Activated effector memory CD4-positive, alpha-beta T cell treated with Interleukin-2 at 50 U/mL for 16 hours (primary cell): ENCODE data around the gene MPDU1.
A peak's percentile ranks its signal among the peaks of the same experiment; 100 is the strongest.

Experiments
- DNase-seq: peaks from one replicate; pipeline ENCODE4 v3.0.0-alpha.2; 2020

The MPDU1 gene

DNA sequence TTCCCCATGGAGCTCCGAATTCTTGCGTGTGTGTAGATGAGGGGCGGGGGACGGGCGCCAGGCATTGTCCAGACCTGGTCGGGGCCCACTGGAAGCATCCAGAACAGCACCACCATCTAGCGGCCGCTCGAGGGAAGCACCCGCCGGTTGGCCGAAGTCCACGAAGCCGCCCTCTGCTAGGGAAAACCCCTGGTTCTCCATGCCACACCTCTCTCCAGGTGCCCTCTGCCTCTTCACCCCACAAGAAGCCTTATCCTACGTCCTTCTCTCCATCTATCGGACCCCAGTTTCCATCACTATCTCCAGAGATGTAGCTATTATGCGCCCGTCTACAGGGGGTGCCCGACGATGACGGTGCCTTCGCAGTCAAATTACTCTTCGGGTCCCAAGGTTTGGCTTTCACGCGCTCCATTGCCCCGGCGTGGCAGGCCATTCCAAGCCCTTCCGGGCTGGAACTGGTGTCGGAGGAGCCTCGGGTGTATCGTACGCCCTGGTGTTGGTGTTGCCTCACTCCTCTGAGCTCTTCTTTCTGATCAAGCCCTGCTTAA is 22.6 kb upstream of the MPDU1 start:
- peak; percentile 75 for DNase-seq

DNA sequence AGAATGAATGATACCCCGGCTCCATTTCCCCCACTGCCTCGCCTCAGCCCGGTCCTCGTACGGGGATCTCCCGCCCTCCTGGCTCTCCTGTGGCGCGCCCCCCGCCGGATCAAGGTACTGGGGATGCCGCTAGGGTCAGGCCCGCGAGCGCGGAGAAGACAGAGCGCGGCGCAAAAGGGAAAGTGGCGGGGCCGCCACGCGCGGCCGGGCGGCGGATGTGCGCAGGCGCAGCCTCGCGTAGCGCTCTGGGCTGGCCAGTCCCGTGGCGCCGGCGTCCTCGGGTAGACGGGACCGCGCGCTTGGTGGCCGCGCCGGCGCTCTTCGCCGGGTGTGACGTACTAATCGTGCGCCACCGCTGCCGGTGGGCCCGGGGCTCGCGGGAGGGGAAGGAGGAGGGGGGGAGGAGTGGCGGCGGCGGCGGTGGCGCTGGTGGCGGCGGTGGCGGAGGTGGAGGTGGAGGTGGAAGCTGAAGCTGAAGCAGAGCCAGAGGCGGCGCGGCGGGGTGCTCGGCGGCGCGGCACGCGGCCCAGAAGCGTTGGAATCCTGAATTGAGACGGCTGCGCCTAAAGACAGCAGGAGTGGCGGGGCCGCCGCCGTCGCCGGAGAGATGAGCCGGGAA is 22.0 kb upstream of the MPDU1 start, which contains the start of gene SENP3:
Gene SENP3 (plus strand): TSS at position 331 of the 619 bp plus-strand sequence. CDS start 1,158 bp downstream, outside the sequence.
- DNase-seq, result peak; percentile 85

DNA sequence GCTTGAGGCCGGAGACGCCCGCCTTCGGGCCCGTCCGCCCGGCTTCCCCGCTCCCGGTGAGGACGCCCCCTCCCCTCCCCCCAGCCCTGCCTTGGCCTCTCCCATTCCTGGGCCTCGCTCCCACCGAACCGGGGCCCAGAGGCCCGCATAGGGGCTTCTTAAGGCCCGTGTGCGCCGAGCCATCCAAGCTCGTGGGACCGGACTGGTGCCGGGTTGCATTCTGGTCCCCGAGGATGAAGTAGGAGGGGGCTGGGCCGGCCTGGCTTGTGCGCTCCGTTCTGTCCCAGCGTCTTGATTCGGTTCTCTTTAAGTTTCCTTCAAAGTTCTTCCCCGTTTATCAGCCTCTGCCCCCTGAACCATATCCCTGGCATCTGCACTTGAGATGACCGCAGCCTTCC is 21.4 kb upstream of the MPDU1 start:
- DNase-seq, result no peak

DNA sequence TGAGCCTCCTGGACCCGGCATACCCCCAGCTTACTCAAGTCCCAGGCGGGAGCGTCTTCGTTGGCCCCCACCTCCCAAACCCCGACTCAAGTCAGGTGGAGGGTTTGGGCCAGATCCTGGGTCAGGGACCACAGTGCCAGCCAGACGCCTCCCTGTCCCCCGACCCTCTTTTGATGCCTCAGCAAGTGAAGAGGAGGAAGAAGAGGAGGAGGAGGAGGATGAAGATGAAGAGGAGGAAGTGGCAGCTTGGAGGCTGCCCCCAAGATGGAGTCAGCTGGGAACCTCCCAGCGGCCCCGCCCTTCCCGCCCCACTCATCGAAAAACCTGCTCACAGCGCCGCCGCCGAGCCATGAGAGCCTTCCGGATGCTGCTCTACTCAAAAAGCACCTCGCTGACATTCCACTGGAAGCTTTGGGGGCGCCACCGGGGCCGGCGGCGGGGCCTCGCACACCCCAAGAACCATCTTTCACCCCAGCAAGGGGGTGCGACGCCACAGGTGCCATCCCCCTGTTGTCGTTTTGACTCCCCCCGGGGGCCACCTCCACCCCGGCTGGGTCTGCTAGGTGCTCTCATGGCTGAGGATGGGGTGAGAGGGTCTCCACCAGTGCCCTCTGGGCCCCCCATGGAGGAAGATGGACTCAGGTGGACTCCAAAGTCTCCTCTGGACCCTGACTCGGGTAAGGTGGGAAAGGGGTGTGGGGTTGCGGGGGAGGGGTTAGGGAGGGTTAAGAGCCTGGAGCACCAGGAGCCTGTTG is 20.4 kb upstream of the MPDU1 start:
- DNase-seq, result no peak

DNA sequence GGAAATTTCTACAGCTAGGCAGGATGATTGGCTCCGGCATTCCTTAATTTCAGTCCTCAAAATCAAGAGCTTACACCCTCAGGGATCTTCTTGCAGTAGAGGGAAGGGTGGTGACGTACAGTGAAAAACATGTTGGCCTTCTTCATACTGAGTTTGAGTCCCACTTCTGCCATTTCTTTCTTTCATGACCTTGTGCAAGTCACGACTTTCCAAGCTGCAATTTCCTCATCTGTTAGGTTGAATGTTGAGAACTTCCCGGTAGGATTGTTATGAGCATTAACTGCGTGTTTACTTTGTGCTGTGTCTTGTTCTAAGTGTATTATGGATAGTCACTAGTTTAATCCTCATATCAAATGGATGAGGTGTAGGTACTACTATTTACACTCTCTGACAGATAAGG is 14.1 kb upstream of the MPDU1 start:
- no peak for DNase-seq

DNA sequence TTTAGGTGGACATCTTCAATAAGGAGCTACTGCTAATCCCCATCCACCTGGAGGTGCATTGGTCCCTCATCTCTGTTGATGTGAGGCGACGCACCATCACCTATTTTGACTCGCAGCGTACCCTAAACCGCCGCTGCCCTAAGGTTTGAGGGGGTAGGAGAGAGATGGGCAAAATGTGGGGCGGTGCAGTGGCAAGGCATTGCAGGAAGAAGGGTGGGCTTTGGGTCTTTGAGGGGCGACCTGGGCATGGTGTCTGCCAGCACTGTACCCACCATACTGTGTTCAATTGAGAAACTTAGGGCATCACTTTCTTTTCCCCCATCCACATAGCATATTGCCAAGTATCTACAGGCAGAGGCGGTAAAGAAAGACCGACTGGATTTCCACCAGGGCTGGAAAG is 13.3 kb upstream of the MPDU1 start:
- no peak for DNase-seq

DNA sequence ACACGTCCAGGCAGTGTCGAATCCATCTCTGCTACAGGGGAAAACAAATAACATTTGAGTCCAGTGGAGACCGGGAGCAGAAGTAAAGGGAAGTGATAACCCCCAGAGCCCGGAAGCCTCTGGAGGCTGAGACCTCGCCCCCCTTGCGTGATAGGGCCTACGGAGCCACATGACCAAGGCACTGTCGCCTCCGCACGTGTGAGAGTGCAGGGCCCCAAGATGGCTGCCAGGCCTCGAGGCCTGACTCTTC is 11.4 kb upstream of the MPDU1 start:
- DNase-seq, result no peak

DNA sequence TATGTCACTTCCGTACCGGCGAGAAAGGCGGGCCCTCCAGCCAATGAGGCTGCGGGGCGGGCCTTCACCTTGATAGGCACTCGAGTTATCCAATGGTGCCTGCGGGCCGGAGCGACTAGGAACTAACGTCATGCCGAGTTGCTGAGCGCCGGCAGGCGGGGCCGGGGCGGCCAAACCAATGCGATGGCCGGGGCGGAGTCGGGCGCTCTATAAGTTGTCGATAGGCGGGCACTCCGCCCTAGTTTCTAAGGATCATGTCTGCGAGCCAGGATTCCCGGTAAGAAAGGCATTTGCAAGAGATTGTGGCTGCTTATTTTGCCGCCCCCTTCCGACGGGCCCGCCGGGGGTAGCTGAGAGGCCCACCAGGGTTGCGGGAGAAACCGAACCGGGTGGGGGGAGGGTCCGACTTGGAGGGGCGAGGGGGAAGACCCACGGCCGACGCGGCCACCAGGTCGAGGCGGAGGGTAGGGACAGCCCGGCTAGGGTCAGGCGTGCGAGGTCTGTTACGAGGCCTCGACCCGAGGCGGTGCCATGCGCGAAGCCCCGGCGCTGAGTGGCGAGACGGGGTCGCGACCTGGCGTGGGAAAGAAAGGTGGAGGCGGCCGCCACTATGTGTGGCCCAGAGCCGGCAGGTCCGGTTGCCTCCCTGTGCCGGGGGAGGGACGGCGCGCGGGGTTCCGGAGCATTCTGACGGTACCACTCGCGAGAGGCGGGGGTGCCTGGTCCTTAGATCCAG is 10.9 kb upstream of the MPDU1 start:
- peak; percentile 100 for DNase-seq

DNA sequence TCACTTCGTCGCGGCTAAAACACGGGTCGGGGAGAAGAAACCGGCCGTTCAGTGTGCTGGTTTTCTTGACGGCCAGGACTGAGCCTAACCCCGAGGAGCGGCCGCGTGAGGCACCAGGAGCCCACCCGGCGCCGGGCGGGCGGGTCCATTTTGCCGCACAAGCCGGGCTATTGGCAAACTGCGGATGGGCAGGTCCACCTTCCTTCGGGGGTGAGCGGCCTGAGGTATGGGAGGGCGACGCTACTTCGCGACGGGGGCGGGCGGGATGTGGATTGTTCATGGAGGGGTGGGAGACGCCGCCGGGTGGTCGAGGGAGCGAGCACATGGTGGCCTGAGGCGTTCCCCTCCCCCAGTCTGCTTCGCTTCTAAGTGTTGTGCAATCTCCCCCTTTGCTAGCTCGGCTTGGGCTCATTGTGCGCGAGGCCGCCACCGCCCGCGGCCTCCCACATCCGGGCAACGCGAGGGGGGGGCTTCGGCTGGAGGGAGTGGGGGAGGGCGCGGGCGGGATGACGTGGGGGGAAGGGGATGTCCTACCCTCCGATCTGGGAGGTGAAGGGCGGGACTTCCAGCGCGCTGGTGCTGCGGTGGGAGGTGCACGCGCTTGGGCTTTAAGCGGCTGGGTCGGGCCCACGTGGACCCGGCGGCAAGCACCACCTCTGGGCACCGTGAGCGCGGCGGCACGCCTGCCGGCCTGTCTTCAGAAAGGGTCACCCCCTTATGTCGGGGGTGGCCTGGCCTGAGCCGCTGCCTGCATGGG is 10.2 kb upstream of the MPDU1 start:
- DNase-seq, result peak; percentile 88

DNA sequence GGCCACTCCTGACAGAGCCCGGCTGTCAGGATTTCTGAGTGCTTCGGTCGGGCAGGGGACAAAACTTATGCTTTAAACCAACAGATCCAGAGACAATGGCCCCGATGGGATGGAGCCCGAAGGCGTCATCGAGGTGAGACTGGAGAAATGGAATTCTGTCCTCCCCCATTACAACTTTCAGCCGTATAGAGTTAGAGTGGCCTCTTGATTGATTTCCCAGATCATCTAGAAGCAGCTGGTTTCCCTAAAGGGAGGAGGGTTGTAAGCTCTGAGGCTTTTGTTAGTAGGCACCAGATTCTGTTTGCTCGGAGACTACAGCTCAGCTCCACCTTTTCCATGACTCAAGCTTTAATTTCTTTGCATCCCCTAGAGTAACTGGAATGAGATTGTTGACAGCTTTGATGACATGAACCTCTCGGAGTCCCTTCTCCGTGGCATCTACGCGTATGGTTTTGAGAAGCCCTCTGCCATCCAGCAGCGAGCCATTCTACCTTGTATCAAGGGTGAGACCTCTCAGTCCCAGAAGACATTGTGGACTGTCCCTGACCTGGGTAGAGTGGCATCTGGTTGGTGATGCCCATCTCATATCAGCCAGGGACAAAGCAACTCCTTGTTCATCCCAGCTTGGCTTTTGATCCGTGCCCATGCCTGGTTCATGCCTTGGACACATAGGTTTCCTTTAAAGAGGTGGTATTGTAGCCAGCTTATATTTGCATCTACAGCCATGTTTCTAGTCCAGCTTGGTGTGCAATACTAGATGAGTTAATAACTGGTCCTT is 9.3 kb upstream of the MPDU1 start:
- no peak for DNase-seq

DNA sequence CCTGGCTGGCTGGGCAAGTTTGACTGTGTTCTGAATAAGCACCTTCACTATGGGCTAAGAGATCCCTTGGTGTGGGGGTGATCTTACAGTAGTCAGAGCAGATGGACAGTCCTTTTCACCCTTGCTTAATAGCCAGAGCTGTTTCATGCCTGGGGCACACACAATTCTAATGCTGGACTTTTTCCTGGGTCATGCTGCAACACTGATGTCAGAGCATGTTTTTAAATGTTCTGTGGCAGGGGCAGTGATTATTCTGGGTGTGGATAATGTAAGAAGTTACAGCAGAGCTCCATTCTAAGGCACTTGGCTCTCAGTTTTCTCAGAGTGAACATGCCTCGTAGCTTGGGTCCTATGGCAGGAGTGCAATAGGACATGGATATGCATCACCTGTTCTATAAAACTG is 8.2 kb upstream of the MPDU1 start:
- DNase-seq, result no peak

DNA sequence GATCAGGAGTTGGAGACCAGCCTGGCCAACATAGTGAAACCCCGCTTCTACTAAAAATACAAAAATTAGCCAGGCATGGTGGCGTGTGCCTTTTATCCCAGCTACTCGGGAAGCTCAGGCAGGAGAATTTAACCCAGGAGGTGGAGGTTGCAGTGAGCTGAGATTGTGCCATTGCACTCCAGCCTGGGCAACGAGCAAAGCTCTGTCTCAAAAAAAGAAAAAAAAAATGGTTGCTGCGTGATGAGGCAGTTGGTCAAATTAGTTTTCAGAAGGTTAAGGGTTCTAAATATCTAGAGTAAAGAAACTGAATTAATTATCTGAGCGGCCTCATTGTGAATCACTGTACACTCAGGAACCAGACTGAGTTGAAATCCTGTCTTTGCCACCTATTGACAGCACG is 7.7 kb upstream of the MPDU1 start:
- no peak for DNase-seq

DNA sequence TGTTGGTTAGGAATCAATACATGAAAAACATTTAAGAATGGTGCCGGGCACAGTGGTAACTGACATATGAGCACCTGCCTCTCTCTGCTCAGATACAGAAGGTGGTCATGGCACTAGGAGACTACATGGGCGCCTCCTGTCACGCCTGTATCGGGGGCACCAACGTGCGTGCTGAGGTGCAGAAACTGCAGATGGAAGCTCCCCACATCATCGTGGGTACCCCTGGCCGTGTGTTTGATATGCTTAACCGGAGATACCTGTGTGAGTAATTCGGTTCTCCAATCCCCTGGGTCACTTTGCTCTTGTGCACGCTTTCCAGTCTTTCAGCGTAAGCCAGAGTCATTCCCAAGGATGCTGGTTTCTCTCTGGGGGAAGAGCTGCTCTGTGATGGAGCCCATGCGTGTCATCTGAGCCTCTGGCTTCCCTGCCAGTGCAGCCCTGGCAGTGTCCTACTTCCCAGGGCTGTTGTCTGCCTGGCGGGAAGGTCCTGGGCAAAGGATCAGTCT is 7.2 kb upstream of the MPDU1 start:
- DNase-seq, result no peak

DNA sequence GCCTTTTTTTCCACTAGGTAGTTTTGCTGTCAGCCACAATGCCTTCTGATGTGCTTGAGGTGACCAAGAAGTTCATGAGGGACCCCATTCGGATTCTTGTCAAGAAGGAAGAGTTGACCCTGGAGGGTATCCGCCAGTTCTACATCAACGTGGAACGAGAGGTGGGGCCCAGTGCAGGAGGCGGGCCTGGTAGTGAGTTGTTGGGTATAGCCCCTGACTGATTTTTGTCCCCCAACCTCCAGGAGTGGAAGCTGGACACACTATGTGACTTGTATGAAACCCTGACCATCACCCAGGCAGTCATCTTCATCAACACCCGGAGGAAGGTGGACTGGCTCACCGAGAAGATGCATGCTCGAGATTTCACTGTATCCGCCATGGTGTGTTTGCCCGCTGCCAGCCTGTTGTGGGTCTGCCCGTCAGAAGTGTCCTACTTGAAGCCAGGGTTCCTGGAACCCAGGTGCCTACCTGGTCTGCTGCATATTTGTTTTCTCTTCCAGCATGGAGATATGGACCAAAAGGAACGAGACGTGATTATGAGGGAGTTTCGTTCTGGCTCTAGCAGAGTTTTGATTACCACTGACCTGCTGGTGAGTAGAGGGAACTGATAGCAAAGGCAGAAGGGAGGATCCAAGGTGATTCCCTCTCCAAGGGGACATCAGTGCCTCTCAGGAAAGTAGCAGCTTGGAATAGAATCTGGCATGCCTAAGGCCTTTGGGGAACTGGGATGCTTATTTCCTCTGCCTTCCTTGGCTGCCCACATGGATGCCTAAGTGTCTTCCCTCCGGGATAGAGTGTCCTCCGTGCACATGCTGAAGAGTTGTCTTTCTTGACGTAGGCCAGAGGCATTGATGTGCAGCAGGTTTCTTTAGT is 6.1 kb upstream of the MPDU1 start:
- DNase-seq, result no peak

DNA sequence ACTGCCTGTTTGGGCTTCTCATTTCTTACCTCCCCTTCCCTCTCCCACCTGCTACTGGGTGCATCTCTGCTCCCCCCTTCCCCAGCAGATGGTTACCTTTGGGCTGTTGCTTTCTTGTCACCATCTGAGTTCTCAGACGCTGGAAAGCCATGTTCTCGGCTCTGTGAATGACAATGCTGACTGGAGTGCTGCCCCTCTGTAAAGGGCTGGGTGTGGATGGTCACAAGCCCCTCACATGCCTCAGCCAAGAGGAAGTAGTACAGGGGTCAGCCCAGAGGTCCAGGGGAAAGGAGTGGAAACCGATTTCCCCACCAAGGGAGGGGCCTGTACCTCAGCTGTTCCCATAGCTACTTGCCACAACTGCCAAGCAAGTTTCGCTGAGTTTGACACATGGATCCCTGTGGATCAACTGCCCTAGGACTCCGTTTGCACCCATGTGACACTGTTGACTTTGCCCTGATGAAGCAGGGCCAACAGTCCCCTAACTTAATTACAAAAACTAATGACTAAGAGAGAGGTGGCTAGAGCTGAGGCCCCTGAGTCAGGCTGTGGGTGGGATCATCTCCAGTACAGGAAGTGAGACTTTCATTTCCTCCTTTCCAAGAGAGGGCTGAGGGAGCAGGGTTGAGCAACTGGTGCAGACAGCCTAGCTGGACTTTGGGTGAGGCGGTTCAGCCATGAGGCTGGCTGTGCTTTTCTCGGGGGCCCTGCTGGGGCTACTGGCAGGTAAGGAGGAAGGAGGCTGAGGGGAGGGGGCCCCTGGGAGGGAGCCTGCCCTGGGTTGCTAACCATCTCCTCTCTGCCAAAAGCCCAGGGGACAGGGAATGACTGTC is 4.4 kb upstream of the MPDU1 start, which contains the start of gene CD68:
Gene CD68 (plus strand): TSS at position 638 of the 833 bp plus-strand sequence. CDS start 40 bp downstream, at position 678.
- peak; percentile 29 for DNase-seq

DNA sequence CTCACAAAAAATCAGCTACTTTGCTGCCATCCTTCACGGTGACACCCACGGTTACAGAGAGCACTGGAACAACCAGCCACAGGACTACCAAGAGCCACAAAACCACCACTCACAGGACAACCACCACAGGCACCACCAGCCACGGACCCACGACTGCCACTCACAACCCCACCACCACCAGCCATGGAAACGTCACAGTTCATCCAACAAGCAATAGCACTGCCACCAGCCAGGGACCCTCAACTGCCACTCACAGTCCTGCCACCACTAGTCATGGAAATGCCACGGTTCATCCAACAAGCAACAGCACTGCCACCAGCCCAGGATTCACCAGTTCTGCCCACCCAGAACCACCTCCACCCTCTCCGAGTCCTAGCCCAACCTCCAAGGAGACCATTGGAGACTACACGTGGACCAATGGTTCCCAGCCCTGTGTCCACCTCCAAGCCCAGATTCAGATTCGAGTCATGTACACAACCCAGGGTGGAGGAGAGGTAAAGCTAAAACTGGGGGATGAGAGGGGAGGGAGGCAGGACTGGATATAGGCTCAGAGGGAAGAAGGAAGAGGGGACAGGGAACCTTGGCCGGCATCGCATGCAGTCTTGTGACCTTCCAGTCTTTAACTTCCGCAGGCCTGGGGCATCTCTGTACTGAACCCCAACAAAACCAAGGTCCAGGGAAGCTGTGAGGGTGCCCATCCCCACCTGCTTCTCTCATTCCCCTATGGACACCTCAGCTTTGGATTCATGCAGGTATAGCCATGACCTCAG is 3.6 kb upstream of the MPDU1 start:
- no peak for DNase-seq

DNA sequence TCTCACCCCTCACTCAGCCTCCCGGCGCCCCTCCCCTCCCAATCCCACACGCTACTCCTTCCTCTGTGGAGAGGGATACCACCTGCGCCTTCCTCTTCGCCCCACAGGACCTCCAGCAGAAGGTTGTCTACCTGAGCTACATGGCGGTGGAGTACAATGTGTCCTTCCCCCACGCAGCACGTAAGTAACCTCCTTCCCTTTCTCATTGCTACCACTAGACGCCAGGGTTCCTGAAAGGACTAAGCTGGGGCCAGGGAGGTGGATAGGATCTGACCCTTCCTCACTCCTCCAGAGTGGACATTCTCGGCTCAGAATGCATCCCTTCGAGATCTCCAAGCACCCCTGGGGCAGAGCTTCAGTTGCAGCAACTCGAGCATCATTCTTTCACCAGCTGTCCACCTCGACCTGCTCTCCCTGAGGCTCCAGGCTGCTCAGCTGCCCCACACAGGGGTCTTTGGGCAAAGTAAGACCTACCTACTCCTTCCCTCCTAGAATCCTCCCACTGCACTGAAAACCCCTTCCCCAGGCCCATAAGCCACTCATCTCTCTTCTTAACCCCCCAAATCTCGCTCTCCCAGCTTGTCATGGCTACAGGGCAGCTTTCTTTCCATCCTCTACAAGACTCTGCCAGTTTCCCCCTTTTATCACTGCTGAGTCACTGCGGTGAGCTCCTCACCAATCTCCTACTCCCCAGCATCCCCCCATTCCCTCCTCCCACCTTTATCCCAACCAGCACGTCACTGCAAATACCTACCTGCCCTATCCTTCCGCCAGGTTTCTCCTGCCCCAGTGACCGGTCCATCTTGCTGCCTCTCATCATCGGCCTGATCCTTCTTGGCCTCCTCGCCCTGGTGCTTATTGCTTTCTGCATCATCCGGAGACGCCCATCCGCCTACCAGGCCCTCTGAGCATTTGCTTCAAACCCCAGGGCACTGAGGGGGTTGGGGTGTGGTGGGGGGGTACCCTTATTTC is 2.8 kb upstream of the MPDU1 start:
- no peak for DNase-seq
